GM23248 (cell line): ENCODE measurements around the gene MRPL37.

Experiments
- EZH2 ChIP-seq: fragments of 200-600 bp; sonication (generic); IDR thresholded peaks from 2 replicates; pipeline ENCODE4 v1.6.1; 2018; ENCODE audit warnings: antibody characterized with exemption, mild to moderate bottlenecking; ENCODE audit not compliant: insufficient read depth, poor library complexity, severe bottlenecking
- EZH2phosphoT487 ChIP-seq: fragments of 200-600 bp; sonication (generic); IDR thresholded peaks from 2 replicates; pipeline ENCODE4 v1.6.1; 2018; ENCODE audit warnings: antibody characterized with exemption, moderate library complexity, mild to moderate bottlenecking, low read depth; ENCODE audit not compliant: insufficient read depth

- no peak for TF ChIP-seq EZH2
- no peak for TF ChIP-seq EZH2phosphoT487
These were observed 29.0 kb upstream of the MRPL37 start for GRCh38 chr1:54171016-54171415.
